Osteocyte (in vitro differentiated cells): ENCODE data around the gene CLRN3. TPM values are rescaled to one million over a fixed set of nuclear protein-coding genes. Genes with fewer than 3 reads are reported as not detected.

Experiments
- DNase-seq: peaks from one replicate; pipeline ENCODE4 v3.0.0; 2021; ENCODE audit warnings: mixed read lengths; ENCODE audit not compliant: unreplicated experiment; ENCODE audit errors: extremely low spot score
- H3K27ac Mint-ChIP-seq: one replicate; pipeline ENCODE4 v1.8.0; 2021; ENCODE audit warnings: mild to moderate bottlenecking, mixed read lengths; ENCODE audit not compliant: unreplicated experiment
- H3K27me3 Mint-ChIP-seq: one replicate; pipeline ENCODE4 v1.8.0; 2021; ENCODE audit warnings: mixed read lengths; ENCODE audit not compliant: unreplicated experiment
- H3K36me3 Mint-ChIP-seq: one replicate; pipeline ENCODE4 v1.8.0; 2021; ENCODE audit warnings: mixed read lengths; ENCODE audit not compliant: unreplicated experiment
- H3K4me1 Mint-ChIP-seq: one replicate; pipeline ENCODE4 v1.8.0; 2021; ENCODE audit warnings: mixed read lengths; ENCODE audit not compliant: unreplicated experiment
- H3K4me3 Mint-ChIP-seq: one replicate; pipeline ENCODE4 v1.8.0; 2021; ENCODE audit warnings: mild to moderate bottlenecking, moderate library complexity, mixed read lengths; ENCODE audit not compliant: unreplicated experiment
- H3K9me3 Mint-ChIP-seq: one replicate; pipeline ENCODE4 v1.8.0; 2021; ENCODE audit warnings: mixed read lengths; ENCODE audit not compliant: unreplicated experiment
- total RNA-seq: library from RNA; stranded (reverse); gene quantifications from 2 replicates; pipeline ENCODE4 v1.2.1, GENCODE V29; 2021
- TF ChIP-seq, protein P1 (sequence below): fragments of 200-600 bp; sonication (generic); IDR thresholded peaks from 2 replicates; pipeline ENCODE4 v1.5.0; 2021; ENCODE audit warnings: antibody characterized with exemption, mild to moderate bottlenecking, moderate library complexity

The CLRN3 gene
- total RNA-seq, 1 donor from 2014 or later, result not detected

DNA sequence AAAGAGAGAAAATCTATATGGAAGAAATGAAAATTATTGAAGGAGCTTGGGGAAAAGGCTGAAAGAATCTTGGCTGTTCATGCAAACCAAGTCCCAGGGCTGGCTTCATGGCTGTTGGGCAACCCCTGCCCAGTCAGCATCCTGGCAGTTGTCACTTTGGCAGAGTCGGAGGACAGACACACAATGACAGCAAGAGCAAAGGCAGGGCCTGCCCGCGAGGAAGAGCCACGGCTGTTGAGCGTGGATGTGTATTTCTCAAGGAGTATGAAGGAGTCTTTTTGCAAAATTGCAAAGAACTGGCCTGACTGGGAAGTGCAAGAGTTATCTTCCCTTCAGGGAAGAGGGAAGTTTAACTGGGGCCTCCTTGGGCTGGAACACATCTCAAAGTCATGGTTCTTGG is 25.8 kb upstream of the CLRN3 start:
- H3K4me1 Mint-ChIP-seq, result peaks cover 6% of the 10 kb centered on the region

DNA sequence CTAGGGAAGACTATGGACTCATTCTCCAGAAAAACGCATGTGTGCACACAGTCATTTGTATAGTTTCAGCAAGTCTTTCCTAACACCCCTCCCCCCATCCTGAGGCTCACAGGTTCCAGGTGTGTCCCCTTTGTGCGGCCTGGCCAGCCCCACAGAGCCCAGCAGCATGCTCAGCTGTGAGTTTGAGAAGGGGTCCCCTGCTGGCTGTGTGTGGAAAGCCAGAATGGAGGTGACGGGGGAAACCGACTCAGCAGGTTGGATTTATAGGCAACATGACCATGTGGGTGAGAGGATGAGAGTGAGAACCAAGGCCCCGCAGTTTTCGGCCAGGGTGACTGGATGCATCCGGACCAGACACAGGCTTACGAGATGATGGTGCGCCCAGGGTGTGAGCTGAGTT is 24.1 kb upstream of the CLRN3 start:
- Mint-ChIP-seq H3K4me1 (no peaks in the 10 kb centered on the region), H3K4me3 (no peak overlapping the region), H3K36me3 (no peaks in the 10 kb centered on the region), H3K27ac (no peak overlapping the region), H3K9me3 (no peaks in the 10 kb centered on the region), H3K27me3 (no peaks in the 10 kb centered on the region)
- TF ChIP-seq, protein P1, sequence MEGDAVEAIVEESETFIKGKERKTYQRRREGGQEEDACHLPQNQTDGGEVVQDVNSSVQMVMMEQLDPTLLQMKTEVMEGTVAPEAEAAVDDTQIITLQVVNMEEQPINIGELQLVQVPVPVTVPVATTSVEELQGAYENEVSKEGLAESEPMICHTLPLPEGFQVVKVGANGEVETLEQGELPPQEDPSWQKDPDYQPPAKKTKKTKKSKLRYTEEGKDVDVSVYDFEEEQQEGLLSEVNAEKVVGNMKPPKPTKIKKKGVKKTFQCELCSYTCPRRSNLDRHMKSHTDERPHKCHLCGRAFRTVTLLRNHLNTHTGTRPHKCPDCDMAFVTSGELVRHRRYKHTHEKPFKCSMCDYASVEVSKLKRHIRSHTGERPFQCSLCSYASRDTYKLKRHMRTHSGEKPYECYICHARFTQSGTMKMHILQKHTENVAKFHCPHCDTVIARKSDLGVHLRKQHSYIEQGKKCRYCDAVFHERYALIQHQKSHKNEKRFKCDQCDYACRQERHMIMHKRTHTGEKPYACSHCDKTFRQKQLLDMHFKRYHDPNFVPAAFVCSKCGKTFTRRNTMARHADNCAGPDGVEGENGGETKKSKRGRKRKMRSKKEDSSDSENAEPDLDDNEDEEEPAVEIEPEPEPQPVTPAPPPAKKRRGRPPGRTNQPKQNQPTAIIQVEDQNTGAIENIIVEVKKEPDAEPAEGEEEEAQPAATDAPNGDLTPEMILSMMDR, result no peak
- DNase-seq, result peak; percentile 73

More for the DNA sequence above, 25.8 kb upstream of the CLRN3 start:
- H3K27ac Mint-ChIP-seq, result no peak overlapping the region
- H3K36me3 Mint-ChIP-seq, result no peaks in the 10 kb centered on the region
- H3K27me3 Mint-ChIP-seq, result no peaks in the 10 kb centered on the region
- no peak overlapping the region for H3K4me3 Mint-ChIP-seq
- no peaks in the 10 kb centered on the region for H3K9me3 Mint-ChIP-seq
- DNase-seq, result no peak
- TF ChIP-seq, protein P1, result no peak

DNA sequence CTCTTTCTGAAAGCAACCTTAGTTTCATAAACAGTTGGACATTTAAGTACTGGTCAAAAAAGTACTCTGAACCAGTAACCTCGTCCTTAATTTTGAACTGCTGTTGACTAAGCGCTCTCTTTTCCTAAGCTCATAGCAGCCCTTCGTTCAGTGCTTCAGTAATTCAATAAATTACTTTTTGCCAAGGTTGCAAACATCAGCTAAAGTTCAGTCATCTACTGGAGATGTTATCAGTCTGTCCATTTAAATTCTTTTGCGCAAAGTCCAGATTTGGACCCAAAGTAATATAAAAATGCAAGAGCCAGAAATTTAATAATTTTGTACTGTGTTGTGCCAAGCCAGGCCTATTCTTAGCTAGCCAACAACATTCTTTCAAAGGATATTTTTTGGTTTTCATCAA is 22.6 kb upstream of the CLRN3 start:
- Mint-ChIP-seq H3K4me1 (no peaks in the 10 kb centered on the region), H3K9me3 (no peaks in the 10 kb centered on the region), H3K36me3 (no peaks in the 10 kb centered on the region), H3K4me3 (no peak overlapping the region), H3K27me3 (no peaks in the 10 kb centered on the region), H3K27ac (no peak overlapping the region)
- no peak for DNase-seq
- TF ChIP-seq, protein P1, result no peak

DNA sequence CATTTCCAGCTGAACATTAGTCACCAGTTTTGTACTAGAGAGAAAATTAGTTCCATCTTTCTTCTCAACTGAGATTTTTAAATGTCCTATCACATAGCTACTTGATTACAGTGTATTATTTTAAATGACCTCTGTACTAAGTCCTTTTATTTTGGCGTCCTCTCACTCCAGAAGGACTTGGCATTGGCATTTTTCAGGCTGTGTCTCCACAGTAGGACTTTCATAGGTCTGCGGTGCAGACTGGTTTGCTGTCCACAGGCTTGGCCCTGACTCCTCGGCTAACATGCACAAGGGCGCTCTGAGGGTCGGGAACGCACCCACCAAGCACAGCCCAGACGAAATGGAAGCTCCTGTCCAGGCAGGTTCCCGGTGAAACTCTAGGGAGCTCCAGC is 20.6 kb upstream of the CLRN3 start:
- peaks cover 5% of the 10 kb centered on the region for H3K4me1 Mint-ChIP-seq
- no peaks in the 10 kb centered on the region for H3K9me3 Mint-ChIP-seq
- no peaks in the 10 kb centered on the region for H3K27me3 Mint-ChIP-seq
- DNase-seq, result peak; percentile 66
- H3K36me3 Mint-ChIP-seq, result no peaks in the 10 kb centered on the region
- TF ChIP-seq, protein P1, result no peak
- no peak overlapping the region for H3K27ac Mint-ChIP-seq
- no peak overlapping the region for H3K4me3 Mint-ChIP-seq

DNA sequence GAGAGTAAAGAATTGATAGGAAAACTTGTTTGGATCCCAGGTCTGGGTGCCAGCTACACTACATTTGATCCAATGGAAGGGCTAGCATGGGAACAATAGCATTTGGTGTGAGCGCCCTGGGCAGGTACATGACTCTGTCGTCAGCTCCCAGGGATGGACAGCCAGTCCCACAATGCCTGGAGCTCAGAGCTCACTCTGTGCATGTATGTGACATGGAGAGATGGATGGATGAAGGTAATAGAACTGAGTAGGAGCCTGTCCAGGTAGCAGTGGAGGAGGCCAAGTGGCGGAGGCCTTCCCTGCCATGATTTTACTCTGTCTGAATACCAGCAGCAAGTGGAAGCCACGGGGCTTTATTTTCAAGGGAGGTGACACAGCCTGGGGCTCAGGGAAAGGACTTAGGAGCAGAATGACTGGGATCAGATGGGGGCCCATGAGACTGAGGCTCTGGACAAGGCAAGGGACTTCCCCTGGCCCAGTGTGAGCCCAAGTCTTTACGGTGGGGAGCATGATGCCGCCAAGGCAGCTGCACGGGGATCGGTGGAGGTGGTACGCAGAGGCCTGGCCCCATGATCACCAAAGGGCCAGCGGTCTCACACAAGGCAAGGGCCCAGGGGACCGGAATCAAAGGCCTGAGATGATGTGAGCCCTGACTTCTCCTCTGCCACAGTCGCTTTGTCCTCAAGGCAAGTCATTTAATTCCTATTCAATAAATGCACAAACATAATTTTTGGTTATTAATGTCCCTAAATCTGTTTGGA is 20.0 kb upstream of the CLRN3 start:
- H3K4me3 Mint-ChIP-seq, result no peak overlapping the region

More for the DNA sequence above, 20.0 kb upstream of the CLRN3 start:
- Mint-ChIP-seq H3K27me3 (no peaks in the 10 kb centered on the region), H3K4me1 (peaks cover 8% of the 10 kb centered on the region), H3K27ac (no peak overlapping the region), H3K9me3 (no peaks in the 10 kb centered on the region), H3K36me3 (no peaks in the 10 kb centered on the region)
- peak; percentile 77 for DNase-seq
- TF ChIP-seq, protein P1, result no peak
